GM19240 (cell line): ENCODE measurements around the gene NIT2.
"Not testable (repeated sequence)": the region's sequence is repeated elsewhere in the genome, so short reads cannot be mapped to it uniquely, and the experiment has no call there.

Experiments used
- DNase-seq: peaks from one replicate; pipeline ENCODE4 v3.0.0; 2011; ENCODE audit warnings: low spot score; ENCODE audit not compliant: insufficient read length

The NIT2 gene

DNA sequence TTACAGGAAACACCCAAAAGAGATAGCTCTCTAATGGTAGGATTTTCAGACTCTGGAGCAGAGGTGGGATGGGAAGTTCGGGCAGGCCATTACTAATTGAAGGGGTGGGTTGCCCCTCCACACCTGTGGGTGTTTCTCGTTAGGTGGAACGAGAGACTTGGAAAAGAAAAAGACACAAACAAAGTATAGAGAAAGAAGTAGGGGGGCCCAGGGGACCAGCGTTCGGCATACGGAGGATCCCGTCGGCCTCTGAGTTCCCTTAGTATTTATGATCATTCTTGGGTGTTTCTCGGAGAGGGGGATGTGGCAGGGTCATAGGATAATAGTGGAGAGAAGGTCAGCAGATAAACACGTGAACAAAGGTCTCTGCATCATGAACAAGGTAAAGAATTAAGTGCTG lies 1.7 kb downstream of the NIT2 start:
- DNase-seq = not testable (repeated sequence)

DNA sequence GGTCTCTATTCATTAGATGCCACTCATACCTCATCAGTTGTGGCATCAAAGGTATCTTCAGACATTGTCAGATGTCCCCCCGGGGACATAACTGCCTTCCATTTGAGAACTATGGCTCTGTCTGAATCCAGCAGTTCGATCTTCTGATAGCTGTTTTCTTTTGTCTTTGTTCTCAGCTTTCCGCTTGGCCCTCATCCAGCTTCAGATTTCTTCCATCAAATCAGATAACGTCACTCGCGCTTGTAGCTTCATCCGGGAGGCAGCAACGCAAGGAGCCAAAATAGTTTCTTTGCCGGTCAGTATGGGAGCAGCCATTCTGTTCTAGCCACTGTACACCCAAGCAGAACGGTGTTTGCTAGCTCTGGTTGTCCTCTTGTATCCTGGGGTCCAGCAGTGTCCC lies 4.4 kb downstream of the NIT2 start:
- DNase-seq = no peak

DNA sequence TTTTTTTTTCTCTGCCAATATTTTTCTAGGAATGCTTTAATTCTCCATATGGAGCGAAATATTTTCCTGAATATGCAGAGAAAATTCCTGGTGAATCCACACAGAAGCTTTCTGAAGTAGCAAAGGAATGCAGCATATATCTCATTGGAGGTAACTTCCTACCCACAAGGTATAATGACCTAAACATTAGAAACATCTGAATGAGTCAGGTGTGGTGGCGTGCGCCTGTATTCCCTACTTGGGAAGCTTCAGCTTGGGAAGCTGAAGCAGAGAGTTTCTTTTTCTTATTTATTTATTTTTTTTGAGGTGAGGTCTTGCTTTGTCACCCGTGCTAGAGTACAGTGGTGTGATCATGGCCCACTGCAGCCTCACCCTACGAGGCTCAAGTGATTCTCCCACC lies 5.2 kb downstream of the NIT2 start:
- DNase-seq = no peak

DNA sequence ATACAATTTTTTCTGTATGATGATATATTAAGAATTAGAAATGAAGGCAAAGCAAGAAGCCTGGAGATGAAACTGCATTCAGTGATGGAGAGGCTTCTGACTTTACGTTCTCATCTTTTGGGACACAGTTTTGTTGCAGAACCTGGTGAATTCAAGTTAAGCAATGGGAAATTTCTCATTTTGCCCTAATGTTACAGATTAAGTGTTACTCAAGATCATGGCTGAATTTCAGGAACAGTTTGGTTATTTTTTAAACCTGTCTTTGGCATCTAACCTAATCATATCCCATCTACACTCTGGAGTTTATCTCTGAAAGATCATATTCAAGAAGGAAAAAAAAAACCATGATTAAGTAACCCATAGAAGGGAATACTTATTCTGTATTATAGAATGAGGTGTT lies 6.0 kb downstream of the NIT2 start:
- DNase-seq = no peak

DNA sequence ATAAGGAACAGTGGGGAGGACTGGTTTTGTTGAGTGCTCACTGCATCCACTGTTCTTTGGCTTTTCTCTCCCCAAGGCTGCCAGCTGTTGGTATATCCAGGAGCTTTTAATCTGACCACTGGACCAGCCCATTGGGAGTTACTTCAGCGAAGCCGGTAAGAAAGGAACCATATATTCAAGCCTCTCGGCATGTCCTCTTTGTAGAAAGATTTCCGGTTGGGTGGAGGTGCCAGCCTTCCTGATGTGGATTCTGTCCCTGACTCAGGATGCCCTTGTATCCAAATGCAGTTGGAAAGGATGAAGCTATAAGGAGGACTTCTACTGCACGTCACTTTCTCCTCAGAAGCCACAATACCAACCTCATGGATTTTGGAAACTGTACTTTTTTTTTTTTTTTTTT lies 14.2 kb downstream of the NIT2 start:
- no peak for DNase-seq

DNA sequence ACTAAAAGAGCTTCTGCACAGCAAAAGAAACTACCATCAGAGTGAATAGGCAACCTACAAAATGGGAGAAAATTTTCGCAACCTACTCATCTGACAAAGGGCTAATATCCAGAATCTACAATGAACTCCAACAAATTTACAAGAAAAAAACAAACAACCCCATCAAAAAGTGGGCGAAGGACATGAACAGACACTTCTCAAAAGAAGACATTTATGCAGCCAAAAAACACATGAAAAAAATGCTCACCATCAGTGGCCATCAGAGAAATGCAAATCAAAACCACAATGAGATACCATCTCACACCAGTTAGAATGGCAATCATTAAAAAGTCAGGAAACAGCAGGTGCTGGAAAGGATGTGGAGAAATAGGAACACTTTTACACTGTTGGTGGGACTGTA lies 17.2 kb downstream of the NIT2 start:
- DNase-seq = not testable (repeated sequence)

DNA sequence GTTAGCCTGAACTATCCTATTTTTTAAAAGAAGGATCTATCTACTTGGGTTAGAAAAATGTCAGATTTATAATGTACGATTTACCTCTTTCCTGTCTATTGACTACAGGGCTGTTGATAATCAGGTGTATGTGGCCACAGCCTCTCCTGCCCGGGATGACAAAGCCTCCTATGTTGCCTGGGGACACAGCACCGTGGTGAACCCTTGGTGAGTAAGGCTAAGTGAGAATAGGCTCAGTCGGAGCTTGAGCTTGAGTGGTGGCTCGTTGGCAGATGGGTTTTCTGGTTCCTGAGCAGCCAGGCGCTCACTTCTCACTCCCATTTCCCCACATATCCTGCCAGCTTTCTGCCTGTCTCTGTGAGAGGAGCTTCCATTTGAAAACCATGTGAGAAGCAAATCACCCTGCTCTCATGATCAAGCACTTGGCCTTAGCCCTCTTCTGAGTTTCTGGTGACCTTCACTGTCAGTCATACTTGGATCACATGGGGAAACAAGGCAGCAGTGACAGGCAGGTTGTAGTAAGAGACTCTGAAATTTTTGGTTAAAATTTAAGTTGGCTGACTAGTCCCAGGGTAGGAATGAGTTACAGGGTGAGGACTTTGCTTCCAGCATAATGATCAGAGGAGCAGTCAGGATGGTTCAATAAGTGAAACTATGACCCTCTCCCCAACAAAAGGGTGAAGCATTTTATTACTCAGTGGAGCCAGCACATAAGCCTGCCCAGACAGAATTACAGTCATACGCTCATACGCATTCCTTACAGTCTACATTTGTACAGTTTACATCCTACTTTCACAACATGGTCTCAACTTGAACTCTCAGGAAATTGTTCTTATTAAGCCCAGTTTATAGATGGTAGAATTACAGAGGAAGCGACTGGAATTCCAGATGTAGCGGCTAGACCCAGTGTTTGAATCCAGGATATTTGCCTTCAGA lies 18.0 kb downstream of the NIT2 start:
- no peak for DNase-seq

DNA sequence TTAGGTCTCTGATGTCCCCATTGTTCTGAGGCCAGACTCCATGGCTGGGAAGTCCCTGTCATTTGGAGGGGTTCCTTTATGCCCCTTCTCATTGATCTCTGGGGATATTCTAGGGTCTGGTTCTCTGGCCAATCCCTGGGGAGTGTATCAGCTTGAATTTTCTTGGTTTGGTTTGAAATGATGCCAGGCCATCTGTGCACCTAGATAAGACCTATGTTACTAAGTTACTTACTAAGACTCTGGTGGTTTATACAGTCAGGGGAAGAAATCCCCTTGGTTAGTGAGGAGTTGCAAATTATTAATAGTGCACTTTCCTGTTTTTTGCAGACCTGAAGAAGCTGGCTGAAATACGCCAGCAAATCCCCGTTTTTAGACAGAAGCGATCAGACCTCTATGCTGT lies 20.3 kb downstream of the NIT2 start:
- no peak for DNase-seq

DNA sequence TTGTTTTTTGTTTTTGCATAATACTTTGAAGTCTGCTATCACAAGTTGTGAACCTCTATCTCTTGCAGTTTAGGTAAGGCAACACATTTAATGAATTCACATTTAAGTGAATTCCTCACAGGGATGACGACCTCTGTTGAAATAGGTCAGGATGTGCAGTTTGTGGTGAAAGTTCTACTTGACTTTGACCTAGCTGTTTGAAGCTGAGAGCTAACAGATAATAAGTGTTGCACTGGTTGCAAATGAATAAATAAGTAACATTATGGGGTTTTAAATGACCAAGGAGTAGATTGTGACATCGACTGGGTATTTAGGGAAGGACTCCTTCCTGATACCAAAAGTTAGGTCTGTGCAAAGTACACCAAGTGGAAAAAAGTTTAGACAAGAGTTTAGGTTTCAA lies 23.9 kb downstream of the NIT2 start:
- DNase-seq = no peak

DNA sequence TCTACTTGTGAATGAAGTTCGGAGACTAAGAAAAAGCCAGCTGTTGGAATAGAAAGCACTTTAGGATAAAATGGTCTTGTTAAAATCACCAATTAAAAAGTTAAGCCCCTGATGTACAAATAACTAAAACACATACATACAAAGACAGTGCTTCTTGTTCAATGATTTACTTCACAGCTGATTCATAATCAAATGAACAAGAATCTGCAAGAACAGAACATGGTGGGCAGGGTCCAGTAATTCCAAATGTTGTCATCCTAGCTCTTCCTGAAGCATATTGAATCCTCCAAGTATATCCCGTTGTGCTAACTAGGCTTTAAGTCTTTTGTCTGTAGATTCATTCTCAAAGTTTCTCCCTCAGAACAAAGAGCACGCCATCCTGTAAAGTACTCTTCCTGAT lies 24.5 kb downstream of the NIT2 start:
- DNase-seq = no peak

DNA sequence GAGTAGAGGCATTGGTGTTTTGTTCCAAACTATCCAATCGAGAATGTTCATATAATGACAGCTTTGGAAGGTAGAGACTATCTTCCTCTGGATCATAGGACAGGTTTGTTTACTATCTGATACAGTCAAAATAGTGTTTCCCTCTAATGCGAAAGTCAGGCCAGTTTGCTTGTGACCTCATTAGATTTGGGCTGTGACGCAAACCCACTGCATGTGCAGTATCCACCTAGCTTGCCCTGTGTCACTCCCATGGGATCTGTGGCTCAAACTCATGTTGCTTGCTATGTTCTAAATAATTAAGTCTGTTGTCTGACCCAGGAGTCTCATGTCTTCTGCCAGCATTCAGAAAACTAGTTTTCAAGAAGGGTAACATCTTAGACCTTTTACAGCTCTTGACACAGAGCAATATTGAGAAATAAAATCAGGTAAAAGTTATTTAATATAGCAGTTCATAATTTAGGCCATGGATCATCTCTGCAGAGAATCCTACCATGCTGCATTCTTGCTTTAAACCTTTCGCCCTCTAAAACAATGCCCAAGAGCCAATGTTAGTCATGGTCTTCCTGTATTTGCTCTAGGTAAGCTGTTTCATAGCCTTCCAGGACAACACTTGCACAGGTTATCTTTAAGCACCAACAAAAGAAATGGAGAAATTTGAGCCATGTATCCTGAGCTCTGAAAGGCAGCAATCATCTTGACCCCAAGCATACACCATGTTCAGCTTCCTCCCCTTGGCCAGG lies 26.4 kb downstream of the NIT2 start:
- DNase-seq = no peak

DNA sequence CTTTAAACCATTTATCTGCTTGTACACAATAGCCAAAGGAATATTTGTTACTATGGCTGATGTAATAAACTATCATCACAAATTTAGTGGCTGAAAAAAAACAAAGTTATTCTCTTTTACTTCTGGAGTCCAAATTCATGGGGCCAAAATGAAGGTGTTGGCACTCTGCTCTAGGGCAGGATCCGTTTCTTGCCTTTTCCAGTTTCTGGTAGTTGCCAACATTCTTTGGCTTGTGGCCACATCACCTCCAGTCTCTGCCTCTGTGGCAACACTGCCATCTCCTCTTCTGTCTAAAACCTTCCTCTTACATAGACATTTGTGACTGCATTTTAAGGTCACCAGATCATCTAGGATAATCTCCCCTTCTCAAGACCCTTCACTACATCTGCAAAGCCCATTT lies 27.3 kb downstream of the NIT2 start:
- DNase-seq = no peak

DNA sequence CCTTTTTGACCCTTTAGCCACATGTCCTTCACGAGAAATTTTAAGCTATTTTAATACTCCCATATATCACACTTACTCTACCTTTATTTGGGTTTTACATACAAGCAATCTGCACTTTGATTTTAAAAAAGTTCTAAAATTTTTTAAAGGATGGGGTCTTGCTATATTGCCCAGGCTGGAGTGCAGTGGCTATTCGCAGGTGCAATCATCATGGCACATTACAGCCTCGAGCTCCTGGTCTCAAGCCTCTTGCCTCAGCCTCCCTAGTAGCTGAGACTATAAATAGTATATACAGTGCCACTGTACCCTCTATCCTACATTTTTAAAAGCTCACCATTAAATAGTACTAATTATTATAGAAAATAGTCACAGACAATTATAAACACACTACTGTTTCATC lies 29.9 kb downstream of the NIT2 start:
- no peak for DNase-seq

DNA sequence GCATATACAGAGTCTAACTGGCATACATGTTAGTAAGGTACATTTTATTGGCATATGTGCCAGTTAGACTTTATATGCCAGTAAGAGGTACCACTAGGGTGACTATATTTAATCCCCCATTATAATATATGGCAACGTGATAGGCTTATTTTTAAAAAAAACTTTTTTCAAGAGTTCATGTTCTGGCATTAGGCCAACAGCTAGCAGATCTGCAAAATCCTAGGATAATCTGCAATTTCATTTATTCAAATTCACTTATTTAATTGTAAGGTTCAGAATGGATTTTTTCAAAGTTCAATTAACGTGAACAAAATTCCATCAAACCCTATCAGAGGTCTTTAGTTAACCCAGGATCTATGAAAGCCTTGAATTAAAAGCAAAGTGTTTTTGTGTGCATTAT lies 31.9 kb downstream of the NIT2 start:
- DNase-seq = no peak

DNA sequence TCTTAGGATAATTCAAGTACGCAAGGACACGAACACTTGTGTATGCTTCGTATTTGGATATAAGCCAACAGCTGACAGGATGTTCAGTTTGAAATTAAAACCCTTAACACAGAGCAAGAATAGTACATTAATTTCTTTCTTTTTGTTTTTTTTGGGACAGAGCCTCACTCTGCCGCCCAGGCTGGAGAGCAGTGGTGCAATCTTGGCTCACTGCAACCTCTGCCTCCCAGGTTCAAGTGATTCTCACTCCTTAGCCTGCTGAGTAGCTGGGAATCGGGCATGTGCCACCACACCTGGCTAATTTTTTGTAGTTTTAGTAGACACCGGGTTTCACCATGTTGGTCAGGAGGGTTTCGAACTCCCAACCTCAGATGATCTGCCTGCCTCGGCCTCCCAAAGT lies 33.9 kb downstream of the NIT2 start:
- DNase-seq = no peak

DNA sequence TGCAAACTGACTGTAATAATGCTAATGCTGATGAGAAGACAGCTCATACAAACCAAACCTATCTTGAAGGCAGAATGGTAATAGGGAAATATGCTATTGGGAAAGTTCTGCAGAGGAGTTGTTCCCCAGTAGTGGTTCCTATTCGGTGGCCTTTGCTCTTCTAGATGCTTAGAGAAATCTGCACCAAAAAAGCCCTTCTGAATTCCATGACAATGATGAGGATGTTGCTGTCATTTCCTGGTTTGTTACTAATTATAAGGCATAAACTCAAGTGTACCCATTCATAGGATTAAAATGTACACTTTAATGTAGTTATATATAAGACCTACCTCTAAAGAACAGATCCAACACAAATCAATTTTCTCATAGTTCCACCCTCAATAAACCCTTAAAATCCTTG lies 36.2 kb downstream of the NIT2 start:
- no peak for DNase-seq

DNA sequence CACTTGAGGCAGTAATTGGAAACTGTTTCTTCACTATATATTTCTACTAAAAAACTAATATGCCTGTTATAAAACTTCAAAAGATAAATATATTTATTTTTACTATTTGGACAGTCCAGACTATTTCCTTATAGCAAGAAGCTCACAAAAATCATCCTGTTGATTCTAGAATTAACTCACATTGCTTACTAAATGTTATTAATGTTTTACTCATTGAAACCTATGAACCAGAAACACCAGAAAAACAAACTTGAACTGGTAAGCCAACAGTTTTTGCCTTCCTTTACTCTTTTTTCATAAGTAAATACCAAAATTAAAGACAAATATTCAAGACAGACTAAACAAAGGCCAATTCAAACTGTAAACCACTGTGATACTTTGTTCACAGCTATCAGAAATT lies 40.0 kb downstream of the NIT2 start:
- DNase-seq = no peak

DNA sequence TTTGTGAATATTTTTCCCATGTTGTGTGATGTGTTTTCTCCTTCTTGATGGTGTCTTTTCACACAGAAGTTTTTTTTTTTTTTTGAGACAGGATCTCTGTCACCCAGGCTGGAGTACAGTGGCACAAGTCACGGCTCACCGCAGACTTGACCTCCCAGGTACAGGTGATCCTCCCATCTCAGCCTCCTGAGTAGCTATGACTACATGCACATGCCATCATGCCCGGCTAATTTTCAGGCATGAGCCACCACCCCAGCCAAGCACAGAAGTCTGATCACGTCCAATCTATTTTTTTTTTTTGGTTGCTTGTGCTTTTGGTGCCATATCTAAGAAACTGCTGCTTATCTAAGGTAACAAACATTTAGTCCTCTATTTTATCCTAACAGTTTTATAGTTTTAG lies 41.7 kb downstream of the NIT2 start:
- DNase-seq = no peak

DNA sequence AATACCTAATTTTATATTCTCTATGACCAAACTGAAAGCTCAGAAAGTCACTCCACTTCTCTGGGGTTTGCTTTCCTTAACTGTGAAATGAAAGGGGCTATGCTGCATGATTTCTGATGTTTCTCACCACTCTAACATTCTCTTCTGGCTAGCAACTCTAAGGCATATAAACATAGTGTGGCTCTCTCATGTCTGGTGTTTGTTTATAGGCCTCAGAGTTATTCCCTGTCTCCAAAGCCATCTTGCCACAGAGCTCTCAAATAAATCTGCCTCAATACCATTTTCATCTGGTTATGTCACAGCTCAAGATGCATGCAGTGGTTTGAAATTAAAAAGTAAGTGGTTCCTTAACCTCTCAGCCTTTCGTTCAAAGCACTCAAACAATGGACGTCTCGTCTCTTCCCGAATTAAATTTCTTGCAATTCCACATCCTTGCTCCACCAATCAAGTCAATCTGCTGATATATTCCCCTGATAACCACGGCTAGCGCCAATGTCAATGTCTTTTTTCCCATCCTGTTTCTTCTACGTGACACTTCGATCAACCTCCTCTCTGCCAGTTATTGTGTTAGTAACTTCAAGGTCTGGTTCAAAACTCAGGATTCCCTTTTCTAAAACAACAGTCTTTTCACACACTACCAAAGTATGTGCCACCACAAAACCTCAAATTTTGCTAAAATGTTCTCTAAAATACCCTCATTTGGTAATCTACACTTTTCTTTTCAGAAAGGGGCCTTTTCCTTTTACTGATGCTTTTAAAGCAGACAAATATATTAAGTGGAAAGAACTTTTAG lies 50.4 kb downstream of the NIT2 start:
- DNase-seq = no peak

DNA sequence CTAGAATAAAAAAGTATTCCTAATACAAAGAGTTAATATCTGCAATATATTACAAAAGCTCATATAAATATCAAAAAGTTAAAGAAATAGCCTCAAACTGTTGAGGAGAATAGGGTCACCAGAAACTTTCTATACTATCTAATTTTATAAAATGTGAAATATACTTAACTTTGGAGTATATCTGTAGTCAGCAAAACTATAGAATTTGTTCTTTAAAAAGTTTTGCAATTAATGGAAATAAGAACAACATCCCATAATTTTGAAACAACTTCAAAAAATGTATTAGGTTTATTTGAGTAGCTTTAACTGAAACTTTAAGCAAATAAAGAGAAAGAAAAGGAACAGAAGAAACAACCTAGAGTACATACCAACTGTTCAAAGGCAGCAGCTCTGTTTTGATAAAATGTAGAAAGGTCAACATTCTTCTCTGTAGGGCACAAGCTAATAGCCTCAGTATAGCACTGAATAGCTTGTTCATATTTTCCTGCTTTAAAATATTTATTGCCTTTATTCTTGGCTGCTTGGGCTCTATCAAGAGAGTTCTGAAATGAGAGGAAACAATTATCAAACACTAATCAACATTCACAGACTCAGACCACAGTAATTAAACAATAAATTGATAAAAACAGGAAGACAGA lies 52.0 kb downstream of the NIT2 start:
- DNase-seq = no peak

DNA sequence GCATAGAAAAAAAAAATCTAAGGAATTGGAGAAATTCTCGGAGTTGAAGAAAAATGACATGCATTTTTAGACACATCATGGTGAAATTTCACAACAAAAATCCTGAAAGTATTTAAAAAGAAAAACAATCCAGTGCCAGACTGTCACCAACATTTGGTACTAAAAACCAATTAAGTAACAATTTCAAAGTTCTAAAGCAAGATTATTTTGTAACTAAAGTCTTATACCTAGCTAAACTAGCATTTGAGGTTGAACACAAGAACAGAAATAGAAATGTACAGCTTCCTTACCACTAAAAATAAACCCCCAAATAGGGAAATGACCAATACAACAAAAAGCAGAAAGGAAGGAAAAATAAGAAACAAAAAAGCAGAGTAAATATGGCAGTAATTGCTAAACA lies 54.5 kb downstream of the NIT2 start:
- no peak for DNase-seq
